Endometrial microvascular endothelial cells (primary cell): Measurements from ENCODE around the gene MAGEA3. TPM values are rescaled to one million over a fixed set of nuclear protein-coding genes. Genes with fewer than 3 reads are reported as not detected.
"Not testable (repeated sequence)": the region's sequence is repeated elsewhere in the genome, so short reads cannot be mapped to it uniquely, and the experiment has no call there.

Source experiments
- in situ Hi-C: cut with HindIII; loops from 2 replicates; pipeline ENCODE4 v1.10.0; 2017; ENCODE audit warnings: low sequenced_read_pairs, low pct_unique_long_range_greater_than_20kb; ENCODE audit errors: inconsistent ontology term
- total RNA-seq: library from RNA; depleted of rRNA; stranded (reverse); fragments of >200 nt; gene quantifications from one replicate; pipeline ENCODE4 v1.2.3, GENCODE V29; 2015; ENCODE audit errors: inconsistent ontology term

The MAGEA3 gene
- total RNA-seq: not detected

- in situ Hi-C loops: not testable (repeated sequence)
These were observed at the start of gene MAGEA3 for GRCh38 chrX:152697952-152698931. Gene MAGEA3 (plus strand): TSS chrX:152698794. CDS start chrX:152700833, 2,039 bp downstream.

- in situ Hi-C loops: no loop called here
These were observed 46.5 kb upstream of the MAGEA3 start for GRCh38 chrX:152652060-152652459.

- in situ Hi-C loops: no loop called here
These were observed 46.1 kb upstream of the MAGEA3 start for GRCh38 chrX:152652467-152652866.

GRCh38 chrX:152656087-152656486 lies 42.5 kb upstream of the MAGEA3 start:
- in situ Hi-C loops: no loop called here

- in situ Hi-C loops: no loop called here
These were observed 41.7 kb upstream of the MAGEA3 start for GRCh38 chrX:152656890-152657289.

GRCh38 chrX:152658302-152658701 lies 40.3 kb upstream of the MAGEA3 start:
- in situ Hi-C loops: no loop called here

GRCh38 chrX:152663086-152663485 lies 35.5 kb upstream of the MAGEA3 start:
- in situ Hi-C loops: no loop called here

GRCh38 chrX:152674135-152674534 lies 24.5 kb upstream of the MAGEA3 start:
- in situ Hi-C loops: no loop called here

- in situ Hi-C loops: not testable (repeated sequence)
These were observed 23.9 kb upstream of the MAGEA3 start for GRCh38 chrX:152674652-152675051.

- in situ Hi-C loops: not testable (repeated sequence)
These were observed 17.6 kb upstream of the MAGEA3 start for GRCh38 chrX:152681012-152681411.

GRCh38 chrX:152700390-152700789 lies 1.8 kb downstream of the MAGEA3 start:
- in situ Hi-C loops: not testable (repeated sequence)

- in situ Hi-C loops: not testable (repeated sequence)
These were observed 7.9 kb downstream of the MAGEA3 start for GRCh38 chrX:152706500-152706899.

GRCh38 chrX:152709173-152709572 lies 10.6 kb downstream of the MAGEA3 start, which contains the start of gene CSAG2:
Gene CSAG2 (minus strand): TSS chrX:152709273. CDS start chrX:152709112, 161 bp downstream.
- in situ Hi-C loops: not testable (repeated sequence)

GRCh38 chrX:152713195-152713594 lies 14.6 kb downstream of the MAGEA3 start:
- in situ Hi-C loops: not testable (repeated sequence)

- in situ Hi-C loops: not testable (repeated sequence)
These were observed 15.5 kb downstream of the MAGEA3 start, which contains the start of gene MAGEA2B for GRCh38 chrX:152713815-152714787. Gene MAGEA2B (plus strand): TSS chrX:152714628. CDS start chrX:152717107, 2,479 bp downstream.

GRCh38 chrX:152725409-152725808 lies 26.8 kb downstream of the MAGEA3 start:
- in situ Hi-C loops: no loop called here

- in situ Hi-C loops: no loop called here
These were observed 34.8 kb downstream of the MAGEA3 start, which contains the start of the genes CSAG1 and MAGEA12 for GRCh38 chrX:152733261-152733975. Gene CSAG1 (minus strand): TSS chrX:152733721. CDS start chrX:152732460, 1,261 bp downstream. Gene MAGEA12 (plus strand): TSS chrX:152733757. CDS start chrX:152736162, 2,405 bp downstream.
